Nephron (organoid): Measurements from ENCODE around the gene ARHGAP26.

Experiments
- H3K27ac Mint-ChIP-seq, 3 experiments: 2 replicates each; pipeline ENCODE4 v1.8.0; 2020; ENCODE audit warnings: mixed read lengths in 3 of 3, mild to moderate bottlenecking in 2 of 3, moderate library complexity in 1 of 3
- H3K27me3 Mint-ChIP-seq: 2 replicates; pipeline ENCODE4 v1.8.0; 2021; ENCODE audit warnings: low read depth, mild to moderate bottlenecking, moderate library complexity, mixed read lengths
- H3K36me3 Mint-ChIP-seq: 2 replicates; pipeline ENCODE4 v1.8.0; 2020; ENCODE audit warnings: low read depth, mixed read lengths
- H3K4me1 Mint-ChIP-seq: 2 replicates; pipeline ENCODE4 v1.8.0; 2020; ENCODE audit warnings: mixed read lengths
- H3K4me3 Mint-ChIP-seq, 3 experiments: 2 replicates each; pipeline ENCODE4 v1.8.0; 2020; ENCODE audit warnings: mild to moderate bottlenecking in 3 of 3, mixed read lengths in 3 of 3, moderate library complexity in 2 of 3
- H3K9me3 Mint-ChIP-seq: 2 replicates; pipeline ENCODE4 v1.8.0; 2020; ENCODE audit warnings: mixed read lengths
- CTCF ChIP-seq, 3 experiments: fragments of 200-600 bp; sonication (generic); IDR thresholded peaks; one replicate each; pipeline ENCODE4 v1.5.0; 2021; ENCODE audit warnings: antibody characterized with exemption in 3 of 3; ENCODE audit not compliant: unreplicated experiment in 3 of 3

ARHGAP26 gene

GRCh38 chr5:142842994-142843905 is 73.1 kb downstream of the ARHGAP26 start:
- TF ChIP-seq CTCF (IDR thresholded peaks at IDR 0.05; ENCODE audit: unreplicated experiment in 3 of 3), result no peak
- peak overlapping the region in 1 of 3 experiments; percentile 6 for H3K27ac Mint-ChIP-seq
- H3K36me3 Mint-ChIP-seq, result no peaks in the 10 kb centered on the region
- H3K4me3 Mint-ChIP-seq, result no peak overlapping the region
- H3K27me3 Mint-ChIP-seq, result peaks cover 11% of the 10 kb centered on the region
- H3K4me1 Mint-ChIP-seq, result peaks cover 60% of the 10 kb centered on the region
- H3K9me3 Mint-ChIP-seq, result no peaks in the 10 kb centered on the region

DNA sequence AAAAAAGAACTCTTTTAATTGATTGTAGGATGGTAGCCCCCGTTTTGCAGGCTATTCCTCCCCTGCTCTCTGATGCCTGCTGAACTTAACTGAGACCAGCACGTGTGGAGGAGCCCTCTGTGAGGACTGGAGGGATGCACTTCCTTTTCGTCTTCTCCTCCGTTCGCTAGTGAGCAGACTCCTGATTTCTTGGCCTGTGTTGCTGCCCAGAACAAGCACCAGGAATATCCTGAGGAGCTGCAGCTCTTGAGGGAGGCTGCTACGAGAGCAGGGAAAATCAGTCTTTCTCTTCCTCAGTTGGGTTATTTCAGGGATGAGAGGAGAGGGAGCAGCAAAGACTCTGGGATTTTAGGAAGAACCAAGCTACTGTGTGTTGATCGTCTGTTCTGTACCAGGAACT is 74.7 kb downstream of the ARHGAP26 start:
- H3K4me1 Mint-ChIP-seq, result peaks cover 61% of the 10 kb centered on the region
- H3K27me3 Mint-ChIP-seq, result peaks cover 11% of the 10 kb centered on the region
- no peaks in the 10 kb centered on the region for H3K36me3 Mint-ChIP-seq
- TF ChIP-seq CTCF (IDR thresholded peaks at IDR 0.05; ENCODE audit: unreplicated experiment in 3 of 3), result no peak
- no peak overlapping the region for H3K4me3 Mint-ChIP-seq
- no peaks in the 10 kb centered on the region for H3K9me3 Mint-ChIP-seq
- H3K27ac Mint-ChIP-seq, result peak overlapping the region; percentile 69 to 87 (median 82)

- H3K4me1 Mint-ChIP-seq, result peaks cover 65% of the 10 kb centered on the region
- H3K4me3 Mint-ChIP-seq, result no peak overlapping the region
- peak overlapping the region; percentile 46 to 87 (median 82) for H3K27ac Mint-ChIP-seq
- no peaks in the 10 kb centered on the region for H3K36me3 Mint-ChIP-seq
- peaks cover 11% of the 10 kb centered on the region for H3K27me3 Mint-ChIP-seq
- no peak for TF ChIP-seq CTCF (IDR thresholded peaks at IDR 0.05; ENCODE audit: unreplicated experiment in 3 of 3)
- H3K9me3 Mint-ChIP-seq, result no peaks in the 10 kb centered on the region
Measured at GRCh38 chr5:142845402-142845921, 75.3 kb downstream of the ARHGAP26 start.

GRCh38 chr5:142845954-142846398 is 75.8 kb downstream of the ARHGAP26 start:
- H3K27me3 Mint-ChIP-seq, result peaks cover 11% of the 10 kb centered on the region
- TF ChIP-seq CTCF (IDR thresholded peaks at IDR 0.05; ENCODE audit: unreplicated experiment in 3 of 3), result no peak

DNA sequence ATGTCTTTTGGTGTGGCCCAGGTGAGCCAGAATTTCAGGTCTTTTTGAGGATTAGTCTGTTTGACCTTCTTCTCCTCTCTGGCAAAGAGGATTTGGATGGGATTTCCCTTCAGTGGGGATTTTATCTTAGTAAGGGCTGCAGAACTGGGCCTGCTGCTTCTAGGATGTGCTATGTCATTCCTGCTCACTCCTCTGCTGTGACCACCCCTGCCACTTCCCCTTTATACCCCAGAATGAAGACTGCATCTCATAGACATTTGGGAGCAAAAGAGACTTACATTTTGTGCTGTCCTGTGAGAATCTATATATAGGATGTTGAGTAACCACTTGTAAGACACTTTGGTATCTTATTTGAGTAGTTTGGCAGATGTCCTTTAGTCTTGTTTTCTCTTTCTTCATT is 76.2 kb downstream of the ARHGAP26 start:
- Mint-ChIP-seq H3K4me1 (peaks cover 60% of the 10 kb centered on the region), H3K36me3 (no peaks in the 10 kb centered on the region), H3K4me3 (no peak overlapping the region), H3K27ac (peak overlapping the region in 2 of 3 experiments; percentile 40 to 82), H3K9me3 (no peaks in the 10 kb centered on the region), H3K27me3 (peaks cover 8% of the 10 kb centered on the region)
- TF ChIP-seq CTCF (IDR thresholded peaks at IDR 0.05; ENCODE audit: unreplicated experiment in 3 of 3), result no peak

More at GRCh38 chr5:142845954-142846398, 75.8 kb downstream of the ARHGAP26 start:
- peaks cover 64% of the 10 kb centered on the region for H3K4me1 Mint-ChIP-seq
- no peak overlapping the region for H3K4me3 Mint-ChIP-seq
- no peaks in the 10 kb centered on the region for H3K36me3 Mint-ChIP-seq
- no peaks in the 10 kb centered on the region for H3K9me3 Mint-ChIP-seq
- H3K27ac Mint-ChIP-seq, result peak overlapping the region; percentile 46 to 87 (median 82)
